ENCODE data around the gene CPED1. TPM values are rescaled to one million over a fixed set of nuclear protein-coding genes. Genes with fewer than 3 reads are reported as not detected.

CPED1 gene
- total RNA-seq, 1 donor, result 95.9 TPM

DNA sequence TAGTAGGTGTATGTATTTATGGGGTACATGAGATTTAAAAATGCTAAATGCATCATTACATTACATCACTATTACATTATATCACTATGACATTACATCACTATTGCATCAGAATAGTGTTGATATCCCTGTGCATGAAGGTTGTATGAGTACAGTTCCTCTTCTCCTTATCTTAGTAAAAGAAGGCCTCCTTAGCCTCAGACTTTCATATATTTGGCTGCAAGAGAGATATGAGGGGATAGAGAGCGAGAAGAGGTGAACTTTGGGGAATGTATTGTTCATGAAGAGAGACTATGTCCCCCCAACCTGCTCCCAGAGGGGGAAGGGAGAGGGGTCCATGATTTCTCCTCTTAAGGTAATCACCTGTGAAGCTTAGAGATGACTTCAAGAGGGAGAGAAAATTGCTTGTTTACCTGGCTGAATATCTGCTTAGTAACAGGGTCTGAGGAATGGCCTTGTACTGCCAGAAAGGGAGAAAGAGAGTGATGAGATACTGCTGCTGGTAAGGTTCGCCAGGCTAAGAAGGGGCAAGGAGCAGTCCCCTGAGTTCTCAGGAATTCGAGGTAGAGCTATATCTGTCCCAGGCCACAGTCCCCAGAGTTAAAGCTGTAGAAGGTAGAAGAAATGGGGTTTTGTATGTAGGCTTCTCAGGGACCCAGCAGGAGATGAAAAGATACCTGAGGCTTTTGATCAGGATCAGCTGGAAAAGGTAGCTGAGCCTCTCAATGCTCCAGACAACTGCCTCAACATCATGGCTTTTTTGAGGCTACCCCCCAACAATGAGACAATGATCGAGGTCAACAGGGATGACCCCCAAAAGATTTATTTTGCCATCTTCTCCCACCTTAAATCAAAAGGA is 171.9 kb downstream of the CPED1 start:
- TF ChIP-seq, protein P1, sequence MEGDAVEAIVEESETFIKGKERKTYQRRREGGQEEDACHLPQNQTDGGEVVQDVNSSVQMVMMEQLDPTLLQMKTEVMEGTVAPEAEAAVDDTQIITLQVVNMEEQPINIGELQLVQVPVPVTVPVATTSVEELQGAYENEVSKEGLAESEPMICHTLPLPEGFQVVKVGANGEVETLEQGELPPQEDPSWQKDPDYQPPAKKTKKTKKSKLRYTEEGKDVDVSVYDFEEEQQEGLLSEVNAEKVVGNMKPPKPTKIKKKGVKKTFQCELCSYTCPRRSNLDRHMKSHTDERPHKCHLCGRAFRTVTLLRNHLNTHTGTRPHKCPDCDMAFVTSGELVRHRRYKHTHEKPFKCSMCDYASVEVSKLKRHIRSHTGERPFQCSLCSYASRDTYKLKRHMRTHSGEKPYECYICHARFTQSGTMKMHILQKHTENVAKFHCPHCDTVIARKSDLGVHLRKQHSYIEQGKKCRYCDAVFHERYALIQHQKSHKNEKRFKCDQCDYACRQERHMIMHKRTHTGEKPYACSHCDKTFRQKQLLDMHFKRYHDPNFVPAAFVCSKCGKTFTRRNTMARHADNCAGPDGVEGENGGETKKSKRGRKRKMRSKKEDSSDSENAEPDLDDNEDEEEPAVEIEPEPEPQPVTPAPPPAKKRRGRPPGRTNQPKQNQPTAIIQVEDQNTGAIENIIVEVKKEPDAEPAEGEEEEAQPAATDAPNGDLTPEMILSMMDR (IDR thresholded peaks at IDR 0.05; ENCODE audit: insufficient read depth, low read depth, low read length), result no peak
- H3K4me3 ChIP-seq (ENCODE audit: low read depth, low read length), result no peak overlapping the region
- DNase-seq (ENCODE audit: low read depth), result no peak

DNA sequence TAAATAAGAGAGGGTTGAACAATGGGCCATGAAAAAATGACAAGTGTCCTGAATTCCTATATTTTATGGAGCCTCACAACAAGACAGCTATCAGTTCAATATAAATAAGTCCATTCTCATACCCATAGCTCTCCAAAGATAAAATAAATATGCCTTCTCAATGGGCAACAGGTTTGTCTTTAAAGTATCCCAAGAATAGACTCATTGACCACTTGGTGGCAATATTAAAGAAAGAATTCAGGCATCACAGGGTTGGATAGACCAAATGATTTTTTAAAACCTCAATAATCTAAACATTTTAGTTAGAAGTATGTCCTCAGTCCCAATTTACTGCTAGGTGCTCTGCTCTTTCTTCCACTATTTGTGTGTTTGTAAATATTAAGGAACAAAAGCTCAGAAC is 175.2 kb downstream of the CPED1 start:
- no peak for DNase-seq (ENCODE audit: low read depth)
- TF ChIP-seq, protein P1 (IDR thresholded peaks at IDR 0.05; ENCODE audit: insufficient read depth, low read depth, low read length), result no peak
- H3K4me3 ChIP-seq (ENCODE audit: low read depth, low read length), result no peak overlapping the region

DNA sequence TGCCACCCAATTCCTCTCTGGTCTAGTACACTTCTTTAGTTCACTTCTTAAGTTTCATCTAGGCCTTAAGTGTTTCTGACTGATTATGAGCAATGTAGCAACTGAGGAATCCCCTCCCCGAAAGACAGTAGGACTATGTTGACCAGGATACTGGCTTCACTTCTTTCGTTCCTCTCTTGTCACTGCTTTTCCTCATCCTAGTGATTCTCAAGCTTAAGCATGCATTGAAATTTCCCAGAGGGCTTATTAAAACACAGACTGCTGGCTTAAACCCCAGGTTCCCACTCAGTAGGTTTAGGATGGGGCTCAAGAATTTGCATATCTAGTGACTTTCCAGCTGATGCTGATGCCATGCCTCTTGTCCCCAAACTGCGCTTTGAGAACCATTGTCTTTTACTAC is 175.7 kb downstream of the CPED1 start:
- TF ChIP-seq, protein P1 (IDR thresholded peaks at IDR 0.05; ENCODE audit: insufficient read depth, low read depth, low read length), result no peak
- no peak for DNase-seq (ENCODE audit: low read depth)
- H3K4me3 ChIP-seq (ENCODE audit: low read depth, low read length), result no peak overlapping the region

DNA sequence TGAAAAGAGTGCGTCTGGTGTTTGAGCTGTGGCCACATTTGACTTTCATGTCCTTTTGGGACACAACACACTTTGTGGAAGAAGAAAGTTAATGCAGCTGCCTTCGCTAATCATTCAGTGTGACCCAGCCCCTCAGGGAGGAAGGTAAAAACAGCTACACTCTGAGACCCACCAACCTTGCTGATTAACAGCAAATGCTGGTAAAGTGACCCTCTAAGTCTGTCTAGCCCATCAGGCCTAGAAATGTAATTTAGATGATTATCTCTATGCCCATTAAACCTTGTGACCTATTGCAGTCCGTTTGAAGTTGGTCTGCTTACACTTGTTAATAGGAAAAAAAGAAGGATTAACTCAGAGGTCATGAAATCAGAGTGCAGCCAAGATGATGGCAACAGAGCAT is 178.4 kb downstream of the CPED1 start:
- TF ChIP-seq, protein P1 (IDR thresholded peaks at IDR 0.05; ENCODE audit: insufficient read depth, low read depth, low read length), result no peak
- no peak for DNase-seq (ENCODE audit: low read depth)
- no peak overlapping the region for H3K4me3 ChIP-seq (ENCODE audit: low read depth, low read length)

DNA sequence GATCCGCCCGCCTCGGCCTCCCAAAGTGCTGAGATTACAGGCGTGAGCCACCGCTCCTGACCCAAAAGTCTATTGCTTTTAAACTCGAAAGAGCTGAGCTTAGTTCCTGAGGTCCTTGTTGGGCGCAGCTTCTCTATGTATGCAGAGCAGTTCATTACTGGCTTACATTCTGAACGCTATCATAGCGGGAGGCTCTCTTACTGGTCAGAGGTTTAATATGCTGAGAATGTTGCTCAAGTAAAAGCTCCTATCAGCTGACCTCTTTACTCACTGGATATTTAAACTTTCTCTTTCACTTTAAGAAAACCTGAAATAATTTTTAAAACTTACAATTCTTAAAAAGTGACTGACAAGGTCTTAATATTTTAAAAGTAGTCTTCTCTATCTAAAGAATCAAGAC is 179.5 kb downstream of the CPED1 start:
- H3K4me3 ChIP-seq (ENCODE audit: low read depth, low read length), result no peak overlapping the region
- DNase-seq (ENCODE audit: low read depth), result peak; percentile 33
- TF ChIP-seq, protein P1 (IDR thresholded peaks at IDR 0.05; ENCODE audit: insufficient read depth, low read depth, low read length), result no peak

DNA sequence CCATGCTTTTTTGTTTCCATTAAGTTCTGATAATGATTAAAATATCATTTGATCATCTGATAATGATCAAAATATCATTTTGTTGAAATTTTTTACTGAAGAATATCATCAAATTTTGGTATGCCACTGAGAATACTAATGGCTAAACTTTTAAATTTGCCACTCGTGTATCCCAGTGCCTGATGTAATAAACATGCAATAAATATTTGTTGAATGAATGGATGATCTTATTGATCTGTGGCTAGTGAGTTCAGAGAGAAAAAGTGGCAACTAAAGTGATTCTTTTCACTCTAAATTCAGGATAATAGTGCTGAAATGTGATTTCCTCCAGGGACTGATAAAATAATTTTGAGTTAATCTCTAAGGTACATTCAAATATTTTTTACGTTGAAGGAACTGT is 181.0 kb downstream of the CPED1 start:
- no peak for DNase-seq (ENCODE audit: low read depth)

More for the DNA sequence above, 181.0 kb downstream of the CPED1 start:
- TF ChIP-seq, protein P1 (IDR thresholded peaks at IDR 0.05; ENCODE audit: insufficient read depth, low read depth, low read length), result no peak
- H3K4me3 ChIP-seq (ENCODE audit: low read depth, low read length), result no peak overlapping the region

Measured in fibroblast of villous mesenchyme (primary cell).